GM19099 (cell line): ENCODE results near the gene JRKL.

Experiments used
- POLR2A ChIP-seq: IDR thresholded peaks from 3 replicates; pipeline ENCODE4 v1.6.1; 2011; ENCODE audit warnings: low read depth; ENCODE audit not compliant: insufficient read length; ENCODE audit errors: extremely low read depth

JRKL gene

DNA sequence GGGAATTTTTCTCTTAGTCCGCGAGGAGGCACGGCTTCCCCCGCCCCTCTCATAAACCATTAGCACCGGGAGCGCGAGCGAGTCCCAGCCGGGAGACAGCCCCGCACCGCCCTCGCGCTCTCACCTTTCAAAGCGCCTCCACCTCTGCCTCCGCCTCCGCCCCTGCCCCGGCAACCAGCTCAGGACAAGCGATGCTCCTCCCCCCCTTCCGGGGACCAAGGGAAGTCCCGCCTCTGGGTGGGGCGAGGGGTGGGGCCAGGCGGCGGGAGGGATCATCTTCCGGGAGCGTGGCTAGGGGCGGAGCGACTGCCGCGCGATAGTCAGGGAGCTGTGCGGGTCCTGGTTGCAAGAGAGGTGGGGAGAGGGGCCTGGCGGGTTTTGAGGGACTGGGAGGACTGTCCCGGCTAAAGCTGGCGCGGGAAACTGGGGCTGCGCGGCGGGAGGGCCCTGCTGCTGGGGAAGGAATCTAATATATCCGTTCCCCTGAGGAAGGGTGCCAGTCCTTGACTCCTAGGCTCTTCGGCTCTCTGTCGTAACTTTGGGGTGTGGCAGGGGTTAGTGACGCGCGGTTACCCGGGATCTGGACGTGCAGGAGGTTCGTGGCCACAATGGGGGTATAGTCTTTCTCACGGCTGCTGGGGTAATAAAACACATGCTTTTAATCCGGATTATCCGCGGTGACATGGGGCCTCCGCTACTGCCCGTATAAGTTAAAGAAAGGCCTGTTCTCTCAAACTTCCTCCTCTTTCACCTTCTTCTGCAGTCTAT lies at the start of gene JRKL, which contains the start of gene CCDC82:
JRKL (plus strand) TSS at position 294 of the 768 bp plus-strand sequence. CDS start 637 bp downstream, outside the sequence.
CCDC82 (minus strand) TSS at position 193 of the 768 bp plus-strand sequence. CDS start 5,165 bp downstream, outside the sequence.
- TF ChIP-seq POLR2A = peak; percentile 79

DNA sequence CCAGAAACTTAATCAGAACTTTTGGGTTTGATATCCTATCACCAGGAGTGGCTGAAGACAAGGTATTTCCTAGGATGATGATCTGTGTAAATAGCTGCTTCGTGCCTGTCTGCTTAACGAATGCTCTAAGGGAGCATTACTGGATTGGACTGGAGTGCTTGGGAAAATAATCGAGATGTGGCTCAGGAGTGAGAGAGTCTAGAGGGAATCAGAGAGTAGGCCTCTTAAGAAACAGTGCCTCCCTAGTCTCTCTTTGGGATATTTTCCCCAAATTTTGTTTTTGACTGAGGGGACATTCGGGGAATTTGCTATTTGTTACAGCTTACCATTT lies 49.3 kb upstream of the JRKL start:
- no peak for TF ChIP-seq POLR2A

DNA sequence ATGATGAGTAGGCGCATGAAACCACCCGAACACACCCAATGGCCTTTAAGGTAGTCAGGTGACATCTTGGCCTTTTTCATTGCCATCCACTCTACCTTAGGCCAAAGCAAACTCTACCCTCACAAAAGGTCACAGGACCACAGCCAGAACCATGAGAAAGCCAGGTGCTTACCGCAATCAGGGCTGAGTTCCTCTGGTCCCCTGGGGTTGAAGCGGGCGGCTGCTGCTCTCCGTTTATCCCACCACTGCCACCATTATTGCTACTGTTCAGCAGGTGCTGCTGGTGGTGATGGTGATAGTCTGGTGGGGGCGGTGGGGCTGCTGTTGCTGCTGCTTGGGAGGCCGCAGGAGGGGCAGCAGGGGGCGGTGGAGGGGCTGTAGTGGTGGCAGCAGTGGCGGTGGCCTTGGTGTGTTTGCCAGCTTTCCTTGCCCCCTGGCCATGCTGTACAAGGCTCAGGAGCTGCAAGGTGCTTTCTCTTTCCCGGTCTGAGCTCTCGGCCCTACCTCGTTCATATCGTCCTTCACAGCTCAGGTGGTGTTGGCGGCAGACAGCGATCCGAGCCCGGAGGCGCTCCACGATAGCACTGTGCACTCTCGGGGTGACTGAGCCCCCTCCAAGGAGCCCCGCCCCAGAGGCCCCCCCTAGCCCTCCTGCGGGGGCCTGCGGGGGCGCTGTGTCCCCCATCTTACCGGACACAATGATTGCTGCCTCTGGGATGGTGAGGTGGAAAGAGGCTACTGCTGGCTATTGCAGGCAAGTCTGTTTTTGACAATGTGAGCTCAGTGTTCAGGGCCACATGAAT lies 48.4 kb upstream of the JRKL start:
- TF ChIP-seq POLR2A = peak; percentile 48

DNA sequence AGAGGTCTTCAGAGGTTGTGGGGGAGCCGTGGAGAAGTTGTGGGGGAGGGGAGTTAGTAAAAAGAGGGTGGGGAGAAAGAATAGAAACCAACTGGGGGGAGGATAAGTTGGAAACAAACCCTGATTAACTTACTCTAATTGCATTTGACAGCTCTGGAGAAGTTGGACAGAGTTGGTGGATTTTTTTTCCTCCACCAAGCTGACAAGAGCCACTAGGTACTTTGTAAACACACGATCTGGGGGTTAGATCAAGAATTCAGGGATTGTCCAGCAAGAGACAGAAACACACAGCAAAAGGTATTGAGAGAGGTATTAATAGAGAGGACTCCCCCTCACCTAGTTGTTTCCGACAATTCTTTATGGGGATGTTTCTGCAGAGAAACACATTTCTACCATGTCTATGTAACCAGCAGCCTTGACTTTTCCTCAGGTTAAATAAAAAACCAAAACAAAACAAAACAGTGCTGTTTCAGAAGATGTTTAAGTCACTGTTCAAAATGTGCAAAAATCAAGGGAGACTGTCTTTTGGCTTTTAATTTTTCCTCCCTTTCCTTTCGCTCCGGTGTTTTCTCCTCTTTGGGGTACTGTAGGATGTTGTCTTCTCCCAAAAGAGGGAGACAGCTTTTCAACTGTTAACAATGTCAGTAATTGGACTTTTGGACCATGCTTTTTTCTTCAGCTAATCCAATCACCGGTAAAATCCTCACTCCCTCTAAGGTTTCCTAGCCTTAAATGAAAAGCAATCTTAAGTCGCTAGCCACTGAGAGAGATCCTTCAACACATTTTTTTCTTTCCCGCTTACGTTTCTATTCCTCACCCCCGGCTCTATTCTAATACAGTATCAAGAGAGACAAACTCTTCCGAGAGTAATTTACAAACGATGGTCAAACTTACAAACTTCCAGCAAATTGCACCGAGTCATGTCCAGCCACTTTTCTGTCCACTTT lies 47.5 kb upstream of the JRKL start:
- TF ChIP-seq POLR2A = no peak

DNA sequence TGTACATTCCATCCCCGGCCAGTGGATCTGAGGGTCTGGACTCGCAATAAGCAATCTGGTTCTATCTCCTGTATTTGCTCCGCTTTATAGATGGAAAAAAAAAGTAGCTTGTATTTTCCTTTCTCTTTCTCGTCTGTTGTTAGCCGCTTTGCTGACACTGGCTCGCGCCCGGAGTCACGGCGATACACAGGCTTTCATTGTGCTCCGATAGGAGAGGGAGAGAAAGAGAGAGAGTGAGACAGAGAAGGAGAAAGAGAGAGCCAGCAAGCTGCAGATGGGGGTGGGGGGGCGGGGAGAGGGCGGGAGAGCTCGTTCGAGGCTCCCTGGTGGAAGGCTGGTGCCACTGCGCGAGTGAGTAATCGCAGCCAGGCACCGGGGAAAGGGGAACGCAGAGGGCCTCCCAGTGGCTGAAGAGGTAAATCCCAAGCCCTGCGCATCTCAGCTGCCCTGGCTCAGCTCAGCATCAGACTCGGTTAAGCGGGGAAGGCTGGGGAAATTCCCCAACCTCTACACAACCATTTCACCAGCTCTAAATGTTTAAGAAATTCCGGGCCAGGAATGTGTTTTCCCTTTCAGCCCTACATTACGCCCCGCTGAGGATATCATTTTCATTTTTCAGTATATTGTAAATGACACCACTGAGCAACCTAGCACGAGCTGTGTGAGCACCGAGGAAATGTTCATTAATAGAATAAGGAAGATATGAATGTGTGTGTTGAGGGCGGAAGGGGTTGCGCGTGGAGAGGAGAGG lies 46.7 kb upstream of the JRKL start, which contains the start of gene MAML2:
MAML2 (minus strand) TSS at position 235 of the 751 bp plus-strand sequence. CDS start 1,300 bp downstream, outside the sequence.
- peak; percentile 27 for TF ChIP-seq POLR2A

DNA sequence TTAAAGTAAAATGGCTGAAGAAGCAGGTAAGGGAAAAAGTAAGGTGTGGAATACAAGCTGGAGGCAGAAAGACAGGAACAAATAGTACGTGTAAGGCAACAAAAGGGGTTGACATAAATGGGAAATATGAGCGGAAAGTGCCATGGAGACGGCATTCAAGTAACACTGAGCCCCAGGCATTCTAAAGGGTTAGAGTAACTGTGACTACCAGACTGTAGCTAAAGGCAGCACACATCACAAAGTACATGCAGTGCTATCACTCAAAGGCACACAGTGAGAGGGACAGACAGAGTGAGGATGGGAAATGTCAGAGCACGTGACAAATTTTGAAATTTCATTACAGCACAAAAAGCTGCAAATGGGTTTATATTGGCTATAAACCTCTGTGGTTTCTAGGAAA lies 33.0 kb upstream of the JRKL start:
- TF ChIP-seq POLR2A = no peak

DNA sequence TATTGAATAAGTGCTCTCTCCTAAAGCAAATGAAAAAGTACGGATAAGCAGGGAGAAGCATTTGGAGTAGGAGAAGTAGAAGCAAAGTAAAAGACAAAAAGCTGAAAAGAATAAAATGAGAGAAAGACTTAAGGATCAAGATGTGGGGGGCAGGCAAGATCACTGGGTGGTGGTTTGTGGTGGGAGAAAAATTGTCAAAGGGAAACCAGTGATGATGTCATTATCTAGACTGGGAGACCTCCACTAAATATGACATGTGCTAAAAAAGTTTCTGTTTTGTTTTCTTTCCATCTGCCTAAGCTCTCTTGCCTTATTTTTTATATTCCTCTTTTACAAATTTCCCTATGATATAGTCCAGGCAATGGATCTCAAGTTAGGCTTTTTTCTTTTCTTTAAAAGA lies 32.0 kb upstream of the JRKL start:
- no peak for TF ChIP-seq POLR2A

DNA sequence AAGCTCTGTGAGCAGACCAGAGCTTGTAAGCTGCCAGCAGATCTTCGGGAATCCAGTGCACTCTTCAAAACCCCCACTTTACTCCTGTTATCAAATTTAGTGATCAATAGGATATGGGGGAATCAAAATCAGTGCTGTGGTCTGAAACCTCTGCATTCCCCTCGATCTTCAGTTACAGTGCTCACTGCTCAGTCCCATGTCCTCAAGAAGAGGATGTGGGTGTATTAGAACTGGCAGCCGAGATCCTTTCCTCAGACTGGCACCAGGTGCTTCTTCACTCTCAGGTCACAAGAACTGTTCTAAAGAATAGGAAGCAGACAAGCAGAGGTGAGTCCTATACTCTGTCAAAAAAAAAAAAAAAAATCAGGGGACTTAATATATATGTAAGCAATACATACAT lies 31.5 kb upstream of the JRKL start:
- no peak for TF ChIP-seq POLR2A

DNA sequence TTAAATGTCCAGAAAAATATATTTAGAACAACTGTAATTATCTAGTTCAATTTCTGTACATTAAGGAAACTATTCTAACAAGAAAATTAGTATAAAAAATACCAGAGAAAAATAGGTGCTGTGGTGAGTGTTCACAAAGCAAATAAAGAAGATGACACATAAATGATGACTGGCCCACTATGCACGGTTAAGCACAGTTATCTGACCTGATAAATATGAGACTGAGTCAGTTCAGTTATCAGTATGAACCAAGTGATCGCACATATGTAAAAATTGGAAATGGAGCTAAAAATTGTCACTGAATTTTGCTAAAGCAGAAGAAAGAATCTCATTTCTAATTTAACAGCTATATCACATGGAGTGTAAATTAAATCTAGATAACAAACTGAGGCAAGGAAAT lies 28.0 kb upstream of the JRKL start:
- no peak for TF ChIP-seq POLR2A

DNA sequence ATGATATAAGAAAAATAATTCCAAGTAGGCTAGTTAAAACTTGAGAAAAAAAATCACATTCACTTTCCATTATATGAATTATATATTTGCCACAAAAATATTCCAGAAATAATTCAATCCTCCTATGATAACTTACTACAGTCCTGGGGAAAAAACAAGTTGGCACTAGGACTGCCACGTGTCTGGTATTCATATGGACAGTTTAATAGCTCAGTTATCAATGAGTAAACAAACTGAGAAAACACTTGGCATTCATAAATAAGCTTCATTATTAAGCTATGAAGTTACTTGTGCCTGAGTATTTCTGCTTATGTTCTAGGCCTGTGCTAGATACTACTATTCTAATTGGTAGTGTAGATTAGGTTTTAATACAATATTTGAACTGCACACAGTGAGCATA lies 24.3 kb upstream of the JRKL start:
- no peak for TF ChIP-seq POLR2A

DNA sequence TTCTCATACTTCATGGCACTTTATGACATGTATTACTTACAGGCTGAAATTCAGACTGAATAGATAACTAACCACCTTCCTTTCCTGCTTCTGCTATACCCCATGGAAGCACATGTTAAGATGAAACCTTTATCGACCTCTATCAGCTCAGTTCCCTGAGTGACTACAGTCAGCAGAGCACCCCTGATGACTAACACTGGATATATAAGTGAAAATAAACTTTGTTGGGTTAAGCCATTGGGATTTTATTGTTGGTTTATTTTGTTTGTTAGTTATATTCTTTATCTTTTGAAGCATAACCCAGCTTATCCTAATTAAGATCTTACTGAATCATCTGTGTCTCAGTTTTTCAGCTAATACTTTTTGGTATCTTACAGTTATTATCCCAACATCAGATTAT lies 23.8 kb upstream of the JRKL start:
- TF ChIP-seq POLR2A = no peak

DNA sequence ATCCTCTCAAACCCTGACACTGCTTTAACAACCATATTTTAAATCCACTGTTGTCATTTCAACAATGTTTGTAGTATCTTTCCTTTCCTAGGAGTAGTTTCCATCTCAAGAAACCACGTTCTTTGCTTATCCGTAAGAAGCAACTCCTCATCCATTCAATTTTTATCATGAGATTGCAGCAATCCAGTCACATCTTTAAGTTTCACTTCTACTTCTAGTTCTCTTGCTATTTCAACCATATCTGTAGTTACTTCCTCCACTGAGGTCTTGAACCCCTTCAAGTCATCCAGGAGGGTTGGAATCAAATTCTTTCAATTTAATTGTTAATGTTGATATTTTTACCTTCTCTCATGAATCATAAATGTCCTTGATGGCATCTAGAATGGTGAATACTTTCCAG lies 22.5 kb upstream of the JRKL start:
- no peak for TF ChIP-seq POLR2A

DNA sequence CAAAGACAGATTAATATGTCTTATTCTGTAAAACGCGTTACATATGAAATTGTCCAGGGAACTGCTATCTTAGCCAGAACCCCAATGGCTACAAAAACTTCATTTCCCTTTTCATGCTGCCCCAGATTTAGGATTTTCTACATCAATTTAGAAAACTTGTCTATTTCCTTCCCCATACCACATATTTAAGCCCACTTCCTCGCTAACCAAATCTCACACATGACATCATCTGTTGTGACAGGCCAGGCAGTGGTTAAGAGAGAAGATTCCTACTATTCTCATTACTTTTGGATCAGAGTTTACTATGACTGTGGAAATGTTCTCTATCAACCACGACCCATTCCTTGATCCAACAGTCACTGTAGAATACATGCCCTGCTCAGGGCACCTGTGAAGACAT lies 16.0 kb upstream of the JRKL start:
- no peak for TF ChIP-seq POLR2A

DNA sequence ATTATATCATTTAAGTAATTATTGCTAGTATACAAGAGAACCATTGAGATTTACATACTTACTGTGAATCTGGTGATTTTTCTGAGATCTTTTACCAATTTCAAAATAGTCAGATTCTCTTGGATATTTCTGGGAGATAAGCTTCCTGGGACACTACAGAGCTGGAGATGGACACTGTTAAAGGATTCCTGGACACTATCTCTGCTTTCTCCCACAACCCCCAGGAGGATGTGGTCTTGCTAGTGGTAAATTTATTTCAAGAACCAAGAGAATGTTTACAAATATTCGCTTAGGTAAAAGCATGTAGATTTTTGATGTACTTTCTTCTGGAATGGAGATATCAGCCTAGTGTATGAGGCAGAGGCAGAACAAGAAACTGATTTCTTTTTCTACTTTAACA lies 13.0 kb upstream of the JRKL start:
- no peak for TF ChIP-seq POLR2A
